ENCODE data around the gene CATSPERE. TPM values are rescaled to one million over a fixed set of nuclear protein-coding genes. Genes with fewer than 3 reads are reported as not detected.
"Not testable (repeated sequence)": the region's sequence is repeated elsewhere in the genome, so short reads cannot be mapped to it uniquely, and the experiment has no call there.

CATSPERE gene
- total RNA-seq, 1 donor from 2014 or later = 0.39 TPM

- DNase-seq (ENCODE audit: low read depth in 2 of 2) = no peak
Observed at GRCh38 chr1:244536316-244536715, 75.2 kb downstream of the CATSPERE start.

- DNase-seq (ENCODE audit: low read depth in 2 of 2) = no peak
Observed at GRCh38 chr1:244545511-244545910, 84.4 kb downstream of the CATSPERE start.

GRCh38 chr1:244548558-244549115 is 87.6 kb downstream of the CATSPERE start:
- no peak for DNase-seq (ENCODE audit: low read depth in 2 of 2)

GRCh38 chr1:244552336-244552735 is 91.3 kb downstream of the CATSPERE start:
- no peak for DNase-seq (ENCODE audit: low read depth in 2 of 2)

- no peak for DNase-seq (ENCODE audit: low read depth in 2 of 2)
Observed at GRCh38 chr1:244556263-244556662, 95.2 kb downstream of the CATSPERE start.

GRCh38 chr1:244557565-244557964 is 96.5 kb downstream of the CATSPERE start:
- no peak for DNase-seq (ENCODE audit: low read depth in 2 of 2)

GRCh38 chr1:244559561-244559960 is 98.5 kb downstream of the CATSPERE start:
- DNase-seq (ENCODE audit: low read depth in 2 of 2) = no peak

GRCh38 chr1:244562877-244563276 is 101.8 kb downstream of the CATSPERE start:
- DNase-seq (ENCODE audit: low read depth in 2 of 2) = not testable (repeated sequence)

- no peak for DNase-seq (ENCODE audit: low read depth in 2 of 2)
Observed at GRCh38 chr1:244573768-244574167, 112.7 kb downstream of the CATSPERE start.

GRCh38 chr1:244576259-244576892 is 115.3 kb downstream of the CATSPERE start:
- peak in 1 of 2 donors; percentile 5 for DNase-seq (ENCODE audit: low read depth in 2 of 2)

GRCh38 chr1:244578205-244578604 is 117.1 kb downstream of the CATSPERE start:
- not testable (repeated sequence) for DNase-seq (ENCODE audit: low read depth in 2 of 2)

GRCh38 chr1:244583358-244583982 is 122.4 kb downstream of the CATSPERE start:
- DNase-seq (ENCODE audit: low read depth in 2 of 2) = no peak

- DNase-seq (ENCODE audit: low read depth in 2 of 2) = no peak
Observed at GRCh38 chr1:244585867-244586266, 124.8 kb downstream of the CATSPERE start.

- no peak for DNase-seq (ENCODE audit: low read depth in 2 of 2)
Observed at GRCh38 chr1:244590670-244591069, 129.6 kb downstream of the CATSPERE start.

- no peak for DNase-seq (ENCODE audit: low read depth in 2 of 2)
Observed at GRCh38 chr1:244598611-244599010, 137.5 kb downstream of the CATSPERE start.

GRCh38 chr1:244599937-244600350 is 138.9 kb downstream of the CATSPERE start:
- peak; percentile 86 to 97 for DNase-seq (ENCODE audit: low read depth in 2 of 2)

GRCh38 chr1:244601336-244601735 is 140.3 kb downstream of the CATSPERE start:
- DNase-seq (ENCODE audit: low read depth in 2 of 2) = no peak

- peak; percentile 20 to 48 for DNase-seq (ENCODE audit: low read depth in 2 of 2)
Observed at GRCh38 chr1:244603498-244603897, 142.4 kb downstream of the CATSPERE start.

- no peak for DNase-seq (ENCODE audit: low read depth in 2 of 2)
Observed at GRCh38 chr1:244605835-244606370, 144.8 kb downstream of the CATSPERE start.

- DNase-seq (ENCODE audit: low read depth in 2 of 2) = no peak
Observed at GRCh38 chr1:244614113-244614836, 153.2 kb downstream of the CATSPERE start.

GRCh38 chr1:244614879-244615278 is 153.8 kb downstream of the CATSPERE start:
- no peak for DNase-seq (ENCODE audit: low read depth in 2 of 2)

GRCh38 chr1:244615301-244615700 is 154.2 kb downstream of the CATSPERE start:
- no peak for DNase-seq (ENCODE audit: low read depth in 2 of 2)
